GM10266 (cell line): ENCODE results near the gene RCC2.

ENCODE experiments used
- DNase-seq: peaks from one replicate; pipeline ENCODE4 v3.0.0; 2012; ENCODE audit errors: extremely low spot score
- TF ChIP-seq, protein P1 (sequence below): IDR thresholded peaks from 2 replicates; pipeline ENCODE4 v1.5.1; 2012; ENCODE audit warnings: mild to moderate bottlenecking, low read depth; ENCODE audit not compliant: control insufficient read depth, insufficient read depth; ENCODE audit errors: missing control alignments

RCC2 gene

DNA sequence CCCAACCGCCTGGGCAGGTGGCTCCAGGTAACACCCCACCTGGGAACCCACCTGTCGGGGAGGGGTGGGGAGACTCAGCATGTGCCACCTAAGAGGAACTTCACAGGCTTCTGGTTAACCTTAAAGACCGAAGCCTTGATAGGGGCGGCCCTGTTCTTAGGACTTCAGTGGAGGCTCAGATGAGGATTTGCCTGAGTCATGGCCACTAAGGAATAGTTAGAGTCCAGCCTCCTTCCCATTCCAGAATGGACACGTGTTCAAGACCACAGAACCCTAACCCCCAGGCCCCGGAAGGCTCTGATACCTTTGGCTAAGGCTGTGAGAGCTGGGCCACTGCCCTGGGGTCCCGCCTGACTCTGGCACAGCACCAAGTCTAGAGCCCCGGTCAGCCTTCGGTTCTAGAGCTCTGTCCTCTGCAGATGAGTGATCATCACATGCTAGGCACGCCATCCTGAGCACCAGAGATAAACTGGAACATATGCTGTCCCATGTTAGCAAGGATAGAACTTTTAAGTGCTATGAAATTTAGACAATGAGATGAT is 47.2 kb downstream of the RCC2 start:
- TF ChIP-seq, protein P1, sequence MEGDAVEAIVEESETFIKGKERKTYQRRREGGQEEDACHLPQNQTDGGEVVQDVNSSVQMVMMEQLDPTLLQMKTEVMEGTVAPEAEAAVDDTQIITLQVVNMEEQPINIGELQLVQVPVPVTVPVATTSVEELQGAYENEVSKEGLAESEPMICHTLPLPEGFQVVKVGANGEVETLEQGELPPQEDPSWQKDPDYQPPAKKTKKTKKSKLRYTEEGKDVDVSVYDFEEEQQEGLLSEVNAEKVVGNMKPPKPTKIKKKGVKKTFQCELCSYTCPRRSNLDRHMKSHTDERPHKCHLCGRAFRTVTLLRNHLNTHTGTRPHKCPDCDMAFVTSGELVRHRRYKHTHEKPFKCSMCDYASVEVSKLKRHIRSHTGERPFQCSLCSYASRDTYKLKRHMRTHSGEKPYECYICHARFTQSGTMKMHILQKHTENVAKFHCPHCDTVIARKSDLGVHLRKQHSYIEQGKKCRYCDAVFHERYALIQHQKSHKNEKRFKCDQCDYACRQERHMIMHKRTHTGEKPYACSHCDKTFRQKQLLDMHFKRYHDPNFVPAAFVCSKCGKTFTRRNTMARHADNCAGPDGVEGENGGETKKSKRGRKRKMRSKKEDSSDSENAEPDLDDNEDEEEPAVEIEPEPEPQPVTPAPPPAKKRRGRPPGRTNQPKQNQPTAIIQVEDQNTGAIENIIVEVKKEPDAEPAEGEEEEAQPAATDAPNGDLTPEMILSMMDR, result no peak
- no peak for DNase-seq

DNA sequence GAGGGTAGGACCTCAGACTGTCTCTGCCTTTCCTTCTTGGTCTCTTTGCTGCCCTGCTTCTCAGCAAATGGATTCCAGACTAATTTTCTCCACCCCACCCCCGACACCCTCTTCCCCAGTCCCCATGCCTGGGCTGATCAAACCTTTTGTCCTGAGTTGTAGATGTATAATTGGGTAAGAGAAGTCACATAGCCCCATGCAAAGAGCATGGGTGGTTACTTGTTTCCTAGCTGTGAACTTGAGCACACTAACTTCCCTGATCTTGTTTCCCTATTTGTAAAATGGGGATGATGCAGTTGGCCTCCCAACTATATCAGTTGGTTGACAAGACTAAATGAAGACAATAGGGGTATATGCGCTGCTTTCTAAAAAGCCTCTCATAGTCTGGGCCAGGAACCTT is 58.3 kb downstream of the RCC2 start:
- no peak for DNase-seq
- TF ChIP-seq, protein P1, result no peak

DNA sequence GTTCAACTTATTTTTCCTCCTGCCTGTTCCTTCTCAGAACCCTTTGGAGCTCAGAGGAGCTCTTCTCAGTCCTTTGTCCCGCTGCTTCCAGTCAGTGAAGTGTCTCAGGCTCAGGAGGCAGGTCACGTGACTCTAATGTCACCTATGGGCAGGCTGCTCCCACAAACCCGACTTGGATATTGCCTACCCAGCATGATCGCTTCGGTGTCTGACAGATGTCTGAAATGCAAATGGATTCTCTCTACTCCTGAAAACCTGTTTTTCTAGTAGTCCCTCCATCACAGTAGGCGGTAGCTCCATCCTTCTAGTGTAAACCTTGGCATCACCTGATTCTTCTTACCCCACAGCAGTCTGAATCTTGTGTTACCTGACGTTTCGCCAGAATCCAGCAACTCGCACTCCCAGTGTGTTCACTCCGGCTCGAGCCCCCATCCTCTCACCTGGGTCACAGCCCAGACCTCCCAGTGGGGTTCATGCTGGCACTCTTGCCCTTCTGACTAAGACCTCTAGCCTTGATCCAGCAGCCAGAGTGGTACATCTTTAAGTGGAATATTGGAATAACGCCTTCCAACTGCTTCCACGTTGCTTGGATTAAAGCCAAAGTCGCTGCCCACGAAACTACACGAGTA is 62.0 kb downstream of the RCC2 start:
- DNase-seq, result no peak
- TF ChIP-seq, protein P1, result no peak

DNA sequence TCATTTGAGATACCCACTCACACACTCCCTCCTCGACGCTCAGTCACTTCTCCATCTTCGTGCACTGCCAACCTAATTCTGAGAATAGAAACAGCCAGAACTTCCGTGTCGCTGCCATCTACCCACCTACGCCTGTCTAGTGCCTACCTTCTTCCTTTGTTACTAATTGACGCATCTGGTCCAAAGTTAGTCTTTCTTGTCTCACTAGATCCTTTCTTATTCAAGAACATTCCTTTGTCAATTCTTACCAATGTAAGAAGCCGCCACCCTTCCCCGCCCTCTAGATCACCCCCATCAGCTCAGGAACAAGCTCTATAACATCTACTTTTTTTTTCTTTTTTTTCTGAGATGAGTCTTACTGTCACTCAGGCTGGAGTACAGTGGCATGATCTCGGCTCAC is 63.8 kb downstream of the RCC2 start:
- TF ChIP-seq, protein P1, result no peak
- no peak for DNase-seq

DNA sequence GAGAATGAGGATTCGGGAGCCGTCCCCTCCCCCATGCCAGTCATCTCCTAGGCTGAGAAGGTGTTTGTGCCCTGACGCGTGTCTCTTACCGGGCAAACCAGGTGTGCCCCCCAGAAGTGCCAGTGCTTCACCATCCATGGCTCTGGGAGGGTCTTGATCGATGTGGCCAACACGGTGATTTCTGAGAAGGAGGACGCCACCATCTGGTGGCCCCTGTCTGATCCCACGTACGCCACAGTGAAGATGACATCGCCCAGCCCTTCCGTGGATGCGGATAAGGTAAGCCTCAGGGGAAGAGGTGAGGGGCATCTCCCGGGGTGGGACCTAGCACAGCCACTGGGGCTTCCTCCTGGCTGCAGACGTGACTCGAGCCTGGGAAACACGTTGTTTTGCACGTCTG is 66.5 kb downstream of the RCC2 start:
- no peak for DNase-seq
- TF ChIP-seq, protein P1, result no peak

DNA sequence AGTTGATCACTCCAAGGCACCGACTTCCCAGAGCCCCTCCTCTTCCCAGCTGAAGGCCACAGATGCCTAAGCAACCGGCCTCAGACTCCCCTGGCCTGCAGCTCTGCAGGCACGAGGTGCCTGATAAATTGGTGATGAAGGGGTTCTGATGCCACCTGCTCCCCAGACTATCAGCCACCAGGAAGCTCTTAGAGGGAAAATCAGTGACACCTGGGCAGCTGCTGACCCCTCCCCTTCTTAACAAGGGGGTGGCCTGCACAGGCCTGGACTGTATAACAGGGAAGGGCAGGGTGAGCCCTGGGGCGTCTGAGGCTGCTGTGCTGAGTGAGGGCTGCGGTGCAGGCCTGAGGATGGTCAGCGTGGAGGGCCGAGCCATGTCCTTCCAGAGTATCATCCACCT is 67.6 kb downstream of the RCC2 start, which contains the start of gene PADI6:
TSS of gene PADI6 (plus strand) at position 301 of the 400 bp plus-strand sequence. CDS start at position 351, 50 bp downstream.
- TF ChIP-seq, protein P1, result no peak
- DNase-seq, result no peak

DNA sequence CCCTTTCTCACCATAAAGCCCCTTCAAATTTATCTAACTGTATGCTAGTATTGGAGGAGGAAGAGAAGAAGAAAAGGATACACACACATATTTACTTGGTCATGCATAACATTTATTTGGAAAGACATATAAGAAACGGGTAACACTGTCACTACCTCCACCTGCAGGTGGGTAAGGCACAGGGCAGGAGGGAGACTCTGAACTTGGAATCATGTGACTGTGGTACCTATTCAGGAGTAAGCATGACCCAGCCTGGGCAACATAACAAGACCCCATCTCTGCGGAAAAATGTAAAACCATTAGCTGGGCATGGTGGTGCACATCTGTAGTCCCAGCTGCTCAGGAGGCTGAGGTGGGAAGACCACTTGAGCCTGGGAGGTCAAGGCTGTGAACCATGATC is 68.9 kb downstream of the RCC2 start:
- no peak for DNase-seq
- TF ChIP-seq, protein P1, result no peak
